Spinal cord (tissue), 4 donors: Measurements from ENCODE around the gene RHBDF2. TPM values are rescaled to one million over a fixed set of nuclear protein-coding genes. Genes with fewer than 3 reads are reported as not detected.

ENCODE experiments used
- polyA plus RNA-seq, 2 donors: library from polyadenylated mRNA; unstranded; fragments of 120-200 nt; gene quantifications; one replicate each; pipeline ENCODE4 v1.2.1, GENCODE V29; 2013; ENCODE audit not compliant: insufficient read length in 2 of 2
- total RNA-seq, 2 donors: library from RNA; depleted of rRNA in 1 of 2; stranded (reverse); fragments of 120-200 nt in 1 of 2; fragments of >200 nt in 1 of 2; gene quantifications; one replicate each; pipeline versions ENCODE4 v1.2.3 to v1.2.4, GENCODE V29; 2013 to 2014

The RHBDF2 gene
- total and polyA plus RNA-seq, 4 donors: 6.3 to 10.9 (median 8.9) TPM

Other genes with a start within 250 kb of the RHBDF2 start
- gene UBALD2, start 236.1 kb downstream of the RHBDF2 start, total RNA-seq: 10 to 100 TPM in 1 of 2 donors, 1 to 10 TPM in 1; 4.1 to 21.8 TPM
- gene UBALD2, start 236.1 kb downstream of the RHBDF2 start, polyA plus RNA-seq: 10 to 100 TPM; 43.8 to 46.9 TPM
- 1 to 10 TPM; 3.7 to 7.5 TPM for gene QRICH2, start 193.1 kb downstream of the RHBDF2 start, total RNA-seq
- gene QRICH2, start 193.1 kb downstream of the RHBDF2 start, polyA plus RNA-seq: 10 to 100 TPM; 14.6 to 21.4 TPM
- 10 to 100 TPM; 71.7 to 72.3 TPM for gene PRPSAP1, start 147.5 kb downstream of the RHBDF2 start, total RNA-seq
- gene PRPSAP1, start 147.5 kb downstream of the RHBDF2 start, polyA plus RNA-seq: 100 to 1,000 TPM; 101 to 105 TPM
- 10 to 100 TPM in 1 of 2 donors, 1 to 10 TPM in 1; 3.8 to 14.5 TPM for gene SPHK1, start 116.8 kb downstream of the RHBDF2 start, total RNA-seq
- gene SPHK1, start 116.8 kb downstream of the RHBDF2 start, polyA plus RNA-seq: 1 to 10 TPM; 3.3 to 7.4 TPM
- gene UBE2O, start 48.3 kb downstream of the RHBDF2 start, total RNA-seq: 10 to 100 TPM; 25.0 to 33.2 TPM
- 10 to 100 TPM; 38.4 to 47.4 TPM for gene UBE2O, start 48.3 kb downstream of the RHBDF2 start, polyA plus RNA-seq
- gene AANAT, start 33.8 kb downstream of the RHBDF2 start, total RNA-seq: under 1 TPM; 0.20 to 0.28 TPM
- under 1 TPM; 0.60 to 0.83 TPM for gene AANAT, start 33.8 kb downstream of the RHBDF2 start, polyA plus RNA-seq
- gene CYGB, start 36.3 kb upstream of the RHBDF2 start, total RNA-seq: 10 to 100 TPM in 1 of 2 donors, 1 to 10 TPM in 1; 9.0 to 14.3 TPM
- gene CYGB, start 36.3 kb upstream of the RHBDF2 start, polyA plus RNA-seq: 10 to 100 TPM; 34.1 to 34.4 TPM
- gene PRCD, start 38.6 kb upstream of the RHBDF2 start, total RNA-seq: 1 to 10 TPM; 4.0 to 8.9 TPM
- gene PRCD, start 38.6 kb upstream of the RHBDF2 start, polyA plus RNA-seq: 10 to 100 TPM in 1 of 2 donors, 1 to 10 TPM in 1; 9.8 to 11.8 TPM
- gene ST6GALNAC2, start 84.4 kb upstream of the RHBDF2 start, total RNA-seq: 10 to 100 TPM; 26.0 to 29.1 TPM
- 10 to 100 TPM in 1 of 2 donors, 1 to 10 TPM in 1; 8.0 to 20.4 TPM for gene ST6GALNAC2, start 84.4 kb upstream of the RHBDF2 start, polyA plus RNA-seq
- gene ST6GALNAC1, start 142.3 kb upstream of the RHBDF2 start, total RNA-seq: 1 to 10 TPM; 1.2 to 3.3 TPM
- 1 to 10 TPM; 4.6 TPM for gene ST6GALNAC1, start 142.3 kb upstream of the RHBDF2 start, polyA plus RNA-seq
- gene MXRA7, start 209.5 kb upstream of the RHBDF2 start, total RNA-seq: 100 to 1,000 TPM; 136 to 167 TPM
- 100 to 1,000 TPM; 154 to 173 TPM for gene MXRA7, start 209.5 kb upstream of the RHBDF2 start, polyA plus RNA-seq
- 10 to 100 TPM; 15.4 to 16.4 TPM for gene JMJD6, start 225.2 kb upstream of the RHBDF2 start, total RNA-seq
- 10 to 100 TPM; 18.6 to 26.2 TPM for gene JMJD6, start 225.2 kb upstream of the RHBDF2 start, polyA plus RNA-seq
- gene METTL23, start 225.4 kb upstream of the RHBDF2 start, total RNA-seq: 10 to 100 TPM; 17.5 to 30.2 TPM
- gene METTL23, start 225.4 kb upstream of the RHBDF2 start, polyA plus RNA-seq: 10 to 100 TPM; 25.9 to 28.2 TPM
- gene SRSF2, start 235.9 kb upstream of the RHBDF2 start, total RNA-seq: 100 to 1,000 TPM in 1 of 2 donors, 10 to 100 TPM in 1; 78.3 to 161 TPM
- gene SRSF2, start 235.9 kb upstream of the RHBDF2 start, polyA plus RNA-seq: 100 to 1,000 TPM; 264 to 268 TPM
- gene MFSD11, start 236.7 kb upstream of the RHBDF2 start, total RNA-seq: 10 to 100 TPM; 37.1 to 72.9 TPM
- gene MFSD11, start 236.7 kb upstream of the RHBDF2 start, polyA plus RNA-seq: 10 to 100 TPM; 28.9 to 45.5 TPM